HG02798 (cell line): Measurements from ENCODE around the gene JAG2.
A peak's percentile ranks its signal among the peaks of the same experiment; 100 is the strongest.

Experiments used
- ATAC-seq: cut with Tn5 transposase; IDR thresholded peaks from one replicate; pipeline ENCODE4 v1.9.1; 2021; ENCODE audit warnings: mild to moderate bottlenecking; ENCODE audit not compliant: unreplicated experiment, poor library complexity

Gene JAG2

DNA sequence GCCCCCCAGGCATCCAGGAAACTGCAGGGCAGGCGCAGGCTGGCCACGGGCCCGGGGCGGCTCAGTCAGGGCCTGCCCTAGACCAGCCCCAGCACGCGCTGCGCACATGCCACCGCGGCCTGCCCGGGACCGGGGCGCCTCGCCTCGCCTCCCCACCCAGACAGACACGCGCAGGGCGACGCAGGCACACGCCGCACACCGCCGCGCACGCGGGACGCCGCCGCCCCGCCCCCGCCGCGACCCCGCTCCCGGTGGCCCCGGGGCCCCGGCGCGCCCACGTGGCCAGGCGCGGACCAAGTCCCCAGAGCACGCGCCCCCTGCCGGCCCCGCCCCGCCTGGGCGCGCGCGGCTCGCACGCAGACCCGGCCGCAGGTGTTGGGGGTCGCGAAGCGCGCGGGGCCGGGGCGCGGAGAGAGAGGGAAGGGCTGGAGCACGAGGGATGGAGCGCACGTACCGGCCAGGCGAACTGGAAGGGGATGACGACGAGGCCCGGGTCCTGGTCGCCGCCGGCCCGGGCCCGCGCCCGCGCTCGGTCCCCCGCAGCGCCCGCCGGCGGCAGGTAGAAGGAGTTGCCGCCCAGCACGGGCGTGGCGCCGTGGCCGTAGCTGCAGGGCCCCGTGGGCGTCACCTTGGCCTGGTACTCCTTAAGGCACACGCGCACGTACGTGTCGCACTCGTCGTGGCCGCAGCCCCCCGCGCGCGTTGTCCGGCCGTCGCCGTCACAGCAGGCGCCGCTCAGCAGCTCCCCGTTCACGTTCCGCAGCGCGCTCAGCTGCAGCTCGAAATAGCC, 1.1 kb downstream of the JAG2 start:
- no peak for ATAC-seq

DNA sequence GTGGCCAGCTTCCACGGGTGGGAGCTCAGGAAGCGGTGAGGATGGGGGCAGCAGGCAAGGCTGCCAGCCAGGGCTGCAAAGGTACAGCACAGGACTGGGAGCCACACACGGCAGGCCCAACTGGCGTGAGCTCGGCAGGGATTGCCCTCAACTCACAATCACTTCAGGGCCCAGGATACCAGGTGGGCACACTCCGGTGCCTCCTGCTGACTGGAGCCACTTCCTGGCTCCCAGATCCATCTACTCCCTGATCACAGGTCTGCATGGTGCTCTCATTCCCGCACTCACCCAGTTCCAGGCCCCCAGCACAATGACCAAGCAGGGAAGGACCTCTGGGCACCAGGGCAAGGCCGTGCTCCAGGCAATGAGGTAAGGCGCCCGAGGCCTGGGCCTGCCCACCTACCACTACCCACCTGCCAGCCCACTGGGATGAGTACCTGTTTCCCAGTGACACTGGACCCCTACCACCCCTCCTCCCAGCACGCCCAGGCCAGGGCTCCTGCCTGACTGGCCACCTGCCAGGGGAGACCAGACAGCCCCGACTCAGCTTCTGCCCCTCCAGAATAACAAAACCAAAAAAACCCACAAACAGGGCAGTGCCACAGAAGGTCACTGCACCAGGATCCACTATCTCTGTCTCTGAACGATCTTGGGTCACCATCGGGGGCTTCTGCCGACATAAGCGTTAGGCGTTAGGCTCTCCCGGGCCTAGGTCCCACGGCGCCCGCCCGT, 1.8 kb downstream of the JAG2 start:
- ATAC-seq, result no peak

DNA sequence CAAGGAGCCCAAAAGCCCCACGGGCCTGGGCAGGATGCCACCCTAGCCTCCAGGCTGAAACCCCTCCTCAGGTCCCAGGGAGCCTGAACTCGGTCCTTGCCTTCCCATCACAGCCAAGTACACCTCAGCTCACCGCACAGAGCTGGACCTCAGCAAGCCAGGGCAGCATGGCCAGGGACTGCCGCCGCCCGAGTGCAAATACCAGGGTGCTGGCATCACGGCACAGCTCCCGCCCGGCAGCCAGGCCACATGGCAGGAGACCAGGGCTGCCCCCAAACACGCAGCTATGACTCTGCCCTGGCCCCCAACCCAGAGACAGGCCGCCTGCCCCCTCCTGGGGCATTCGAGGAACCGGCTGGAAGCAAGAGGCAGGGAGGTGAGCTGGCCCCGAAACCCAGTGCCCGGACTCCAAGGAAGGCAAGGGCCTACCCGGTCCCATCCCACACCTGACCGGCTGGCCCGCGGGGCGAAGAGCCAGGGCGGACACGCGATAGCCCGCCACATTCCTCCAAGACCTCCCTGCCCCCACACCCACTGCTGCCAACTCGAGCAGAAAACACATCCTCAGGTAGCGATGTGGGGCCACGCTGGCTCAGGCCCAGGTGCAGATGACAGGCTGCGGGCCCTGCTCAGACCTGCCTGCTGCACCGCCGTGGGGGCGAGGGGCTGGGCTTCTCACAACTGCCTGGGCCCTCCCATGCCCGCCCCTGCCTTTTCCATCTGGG, 2.7 kb downstream of the JAG2 start:
- ATAC-seq, result no peak

DNA sequence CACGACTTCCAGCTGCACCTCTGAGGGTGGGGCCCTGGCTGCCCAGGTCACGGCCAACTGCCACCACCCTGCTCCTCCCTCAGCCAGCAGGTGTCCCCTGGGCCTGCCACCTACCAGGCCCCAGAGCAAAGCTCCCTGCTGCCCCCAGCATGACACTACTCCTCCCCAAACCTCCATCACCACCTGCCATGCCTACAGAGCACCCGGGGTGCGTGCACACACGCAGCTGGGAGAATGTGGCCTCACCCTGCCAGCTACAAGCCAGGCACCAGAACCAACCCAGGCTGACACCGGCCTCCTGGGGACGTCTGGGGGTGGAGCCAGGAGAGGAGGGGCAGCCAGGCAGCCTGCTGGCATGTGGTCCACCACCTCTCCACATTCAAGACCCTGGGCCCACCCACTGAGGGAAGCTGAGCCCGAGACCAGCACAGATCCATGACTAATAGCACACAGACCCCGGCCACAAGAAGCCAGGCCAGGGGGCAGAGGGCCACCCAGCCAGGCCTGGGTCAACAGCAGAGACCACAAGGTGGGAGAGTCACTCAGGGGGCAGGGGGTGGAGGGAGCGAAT, 3.4 kb downstream of the JAG2 start:
- no peak for ATAC-seq

DNA sequence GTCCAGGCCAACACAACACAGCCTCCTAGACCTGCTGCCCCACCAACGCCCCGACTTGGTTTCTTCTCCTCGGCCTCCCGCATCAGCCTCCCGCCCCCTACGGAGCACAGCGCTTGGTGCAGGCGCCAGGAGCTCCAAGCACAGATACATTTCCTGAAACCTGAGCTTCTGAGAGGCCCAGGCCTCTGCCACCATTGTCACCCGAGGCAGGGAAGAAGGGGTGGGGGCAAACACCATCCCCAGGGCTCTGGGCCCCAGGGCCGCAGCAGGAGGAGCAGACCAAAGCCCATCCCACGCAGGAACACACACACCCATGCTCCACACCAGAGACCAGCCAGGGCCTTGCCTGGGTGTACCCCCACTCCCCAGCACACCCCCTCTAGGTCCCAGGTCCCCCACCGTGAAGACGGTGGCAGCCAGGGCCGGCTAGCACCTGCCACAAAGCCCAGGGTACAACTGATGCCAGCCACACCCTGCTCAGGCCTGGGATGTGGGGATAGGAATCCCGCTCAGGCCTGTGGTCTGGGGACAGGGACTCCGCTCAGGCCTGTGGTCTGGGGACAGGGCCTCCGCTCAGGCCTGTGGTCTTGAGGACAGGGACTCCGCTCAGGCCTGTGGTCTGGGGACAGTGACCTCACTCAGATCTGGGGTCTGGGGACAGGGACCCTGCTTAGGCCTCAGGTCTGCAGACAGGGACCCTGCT, 5.4 kb downstream of the JAG2 start:
- ATAC-seq, result no peak

DNA sequence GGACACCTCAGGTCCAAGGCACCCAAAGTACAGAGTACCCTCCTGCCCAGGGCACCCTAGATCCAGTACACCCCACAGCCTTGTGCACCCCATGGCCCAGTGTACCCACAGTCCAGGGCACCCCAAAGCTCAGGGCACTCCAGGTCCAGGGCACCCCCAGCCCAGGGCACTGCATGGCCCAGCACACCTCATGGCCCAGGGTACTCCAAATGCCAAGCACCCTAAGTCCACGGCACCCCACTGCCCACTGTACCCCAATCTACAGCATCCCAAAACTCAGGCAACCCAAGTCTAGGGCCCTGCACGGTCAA, 6.0 kb downstream of the JAG2 start:
- ATAC-seq, result no peak

DNA sequence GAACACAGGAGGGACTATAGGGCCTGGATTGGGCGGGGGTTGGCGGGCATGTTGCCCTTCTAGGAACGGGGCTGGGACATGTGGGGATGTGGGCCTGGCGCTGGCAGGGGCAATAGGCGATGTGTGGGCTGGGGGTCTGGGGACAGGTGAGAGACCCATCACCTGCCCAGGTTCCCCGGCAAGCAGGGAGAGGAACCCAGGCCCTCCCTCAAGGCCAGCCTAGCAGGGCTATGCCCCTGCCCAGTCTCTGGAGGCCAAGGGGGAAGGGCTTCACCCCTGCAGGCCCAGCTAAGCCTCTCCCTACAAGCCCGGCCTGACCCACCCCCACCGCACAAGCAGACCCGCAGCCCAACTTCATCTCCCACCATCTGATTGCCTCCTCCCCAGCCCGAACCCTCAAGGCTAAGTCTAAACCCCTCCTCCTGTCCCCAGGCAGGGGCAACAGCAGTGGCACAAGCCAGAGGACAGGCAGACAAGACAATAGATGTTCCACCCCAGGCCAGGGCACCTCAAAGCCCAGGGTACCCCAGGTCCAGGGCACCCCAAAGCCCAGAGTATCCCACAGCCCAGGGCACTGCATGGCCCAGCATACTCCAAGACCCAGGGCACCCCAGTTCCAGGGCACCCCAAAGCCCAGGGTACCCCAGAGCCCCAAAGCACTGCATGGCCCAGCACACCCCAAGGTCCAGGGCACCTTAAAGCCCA, 6.5 kb downstream of the JAG2 start:
- peak; percentile 62 for ATAC-seq

DNA sequence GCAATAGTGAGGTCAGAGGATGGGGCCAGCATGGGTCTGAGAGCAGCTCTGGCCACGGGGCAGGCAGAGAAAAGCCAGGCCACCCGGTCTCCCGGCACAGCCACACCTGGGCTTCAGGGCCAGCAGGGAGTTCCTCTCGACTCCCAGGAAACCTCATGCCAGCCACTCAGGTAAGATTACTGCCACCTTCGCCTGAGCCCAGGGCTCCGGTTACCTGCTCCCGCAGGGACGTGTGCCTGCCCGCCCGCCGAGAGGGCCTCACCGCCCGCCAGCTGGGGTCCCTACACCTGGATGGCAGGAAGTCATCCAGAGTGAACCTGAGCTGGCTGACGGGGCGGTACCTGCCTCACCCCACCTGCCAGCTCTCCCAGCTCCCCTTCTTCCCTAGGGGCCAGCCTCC, 7.3 kb downstream of the JAG2 start:
- ATAC-seq, result no peak

DNA sequence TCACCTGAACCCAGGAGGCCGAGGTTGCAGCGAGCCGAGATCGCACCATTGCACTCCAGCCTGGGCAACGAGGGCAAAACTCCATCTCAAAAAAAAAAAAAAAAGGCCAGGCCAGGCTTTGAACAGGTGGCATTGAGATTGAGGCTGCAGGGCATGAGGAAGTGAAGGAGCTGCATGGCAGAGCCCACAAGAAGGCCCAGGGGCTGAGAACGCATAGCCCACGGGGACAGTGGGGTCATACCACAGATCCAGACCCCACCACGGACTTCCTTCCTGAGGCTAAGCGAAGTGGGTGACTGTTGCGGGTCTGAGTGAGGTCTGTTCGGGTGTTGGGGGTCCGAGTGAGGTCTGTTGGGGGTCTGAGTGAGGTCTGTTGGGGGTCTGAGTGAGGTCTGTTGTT, 7.8 kb downstream of the JAG2 start:
- ATAC-seq, result no peak

DNA sequence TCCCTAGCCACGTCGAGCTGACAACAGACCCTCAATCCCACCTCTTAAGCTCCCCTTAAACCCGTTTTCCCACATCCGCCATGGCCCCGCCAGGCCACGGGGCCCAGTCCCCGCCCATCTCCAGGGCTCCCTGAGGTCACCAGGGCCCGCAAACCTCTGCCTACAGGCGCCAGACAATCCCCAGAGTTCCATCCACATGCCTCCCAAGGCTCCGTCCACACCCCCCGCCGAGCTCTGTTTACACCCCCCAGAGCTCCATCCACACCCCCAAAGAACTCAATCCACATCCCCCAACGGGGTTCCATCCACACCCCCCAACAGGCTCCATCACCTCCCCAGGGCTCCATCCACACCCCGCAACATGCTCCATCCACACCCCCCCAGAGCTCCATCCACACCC, 9.2 kb downstream of the JAG2 start:
- no peak for ATAC-seq

DNA sequence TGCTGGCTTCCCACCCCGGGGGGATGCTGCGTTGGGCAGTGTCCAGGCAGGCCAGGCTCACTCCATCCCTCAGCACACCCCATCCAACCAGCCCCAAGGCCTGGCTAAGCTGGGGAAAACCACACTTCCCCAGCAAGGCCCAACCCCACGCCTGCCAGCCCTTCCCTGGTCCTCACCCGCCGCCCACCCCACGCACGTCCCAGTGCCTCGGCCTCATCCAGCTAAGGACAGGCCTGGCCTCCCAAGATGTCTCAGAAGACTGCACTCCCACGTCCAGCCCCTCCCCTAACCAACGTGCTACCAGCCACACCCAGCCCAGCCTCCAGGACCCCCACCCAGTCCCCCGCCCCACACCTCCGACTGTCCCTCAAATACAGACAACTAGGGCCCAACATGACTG, 9.8 kb downstream of the JAG2 start:
- ATAC-seq, result no peak

DNA sequence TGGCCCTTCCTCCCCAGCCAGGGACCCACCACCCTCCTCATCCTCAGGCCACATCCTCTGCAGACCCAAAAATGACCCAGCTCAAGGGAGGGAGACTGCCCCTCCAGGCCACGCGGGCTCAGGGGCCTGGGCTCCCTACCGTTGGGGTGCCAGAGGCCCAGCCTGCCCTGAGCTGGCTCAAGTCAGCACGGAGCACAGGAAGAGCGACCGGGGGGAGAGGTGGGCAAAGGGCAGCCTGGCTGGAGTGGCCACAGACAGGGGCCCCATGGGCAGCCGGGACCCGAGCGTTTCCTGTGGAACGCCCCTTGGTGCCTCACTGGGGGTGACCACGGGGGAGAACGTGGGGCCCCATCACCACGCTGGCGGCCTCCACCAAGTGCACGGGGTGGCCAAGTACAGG, 10.7 kb downstream of the JAG2 start:
- ATAC-seq, result no peak

DNA sequence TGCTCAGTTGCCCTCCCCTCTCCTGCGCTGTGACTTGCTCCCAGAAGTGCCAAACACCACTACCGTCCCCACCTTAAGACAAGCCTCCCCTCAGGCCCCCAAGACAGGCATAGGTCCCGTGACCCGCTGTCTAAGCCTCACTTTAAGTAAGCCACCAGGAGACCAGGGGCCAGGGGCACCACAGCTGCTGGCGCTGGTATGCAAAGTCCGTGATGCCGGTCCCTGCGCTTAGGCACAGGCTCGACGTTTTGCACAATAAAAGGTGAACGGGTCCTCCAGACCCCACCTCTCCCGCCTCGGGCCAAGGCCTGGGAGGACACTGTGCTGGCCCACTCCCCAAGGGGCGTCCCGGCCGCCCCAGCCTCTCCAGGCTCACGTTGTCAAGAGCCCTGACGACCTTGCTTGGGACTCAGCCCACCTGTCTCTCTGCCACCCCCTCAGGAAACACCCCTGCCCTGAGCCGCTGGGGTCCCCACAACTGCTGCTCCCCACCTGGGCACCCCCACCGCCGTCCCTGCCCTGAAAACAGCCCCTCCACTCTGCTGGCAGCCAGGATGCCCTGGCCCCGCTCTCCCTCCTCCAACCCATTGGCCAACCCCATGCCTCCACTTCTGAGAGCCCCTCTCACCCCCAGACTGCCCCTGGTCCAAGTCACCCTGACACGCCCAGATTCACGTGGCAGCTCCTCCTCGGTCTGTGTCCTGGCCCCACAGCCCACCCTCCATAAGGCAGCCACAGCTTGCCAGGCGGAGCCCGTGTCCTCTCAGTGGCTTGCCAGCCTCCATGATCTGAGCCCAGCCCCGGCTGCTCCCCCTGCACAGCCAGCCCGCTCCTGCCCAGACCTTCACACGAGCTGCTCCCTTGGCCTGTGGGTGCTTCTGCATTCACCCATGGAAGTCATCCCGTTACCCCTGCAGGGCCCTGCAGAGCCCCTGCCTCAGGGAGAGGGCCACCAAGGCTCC, 11.9 kb downstream of the JAG2 start:
- ATAC-seq, result no peak

DNA sequence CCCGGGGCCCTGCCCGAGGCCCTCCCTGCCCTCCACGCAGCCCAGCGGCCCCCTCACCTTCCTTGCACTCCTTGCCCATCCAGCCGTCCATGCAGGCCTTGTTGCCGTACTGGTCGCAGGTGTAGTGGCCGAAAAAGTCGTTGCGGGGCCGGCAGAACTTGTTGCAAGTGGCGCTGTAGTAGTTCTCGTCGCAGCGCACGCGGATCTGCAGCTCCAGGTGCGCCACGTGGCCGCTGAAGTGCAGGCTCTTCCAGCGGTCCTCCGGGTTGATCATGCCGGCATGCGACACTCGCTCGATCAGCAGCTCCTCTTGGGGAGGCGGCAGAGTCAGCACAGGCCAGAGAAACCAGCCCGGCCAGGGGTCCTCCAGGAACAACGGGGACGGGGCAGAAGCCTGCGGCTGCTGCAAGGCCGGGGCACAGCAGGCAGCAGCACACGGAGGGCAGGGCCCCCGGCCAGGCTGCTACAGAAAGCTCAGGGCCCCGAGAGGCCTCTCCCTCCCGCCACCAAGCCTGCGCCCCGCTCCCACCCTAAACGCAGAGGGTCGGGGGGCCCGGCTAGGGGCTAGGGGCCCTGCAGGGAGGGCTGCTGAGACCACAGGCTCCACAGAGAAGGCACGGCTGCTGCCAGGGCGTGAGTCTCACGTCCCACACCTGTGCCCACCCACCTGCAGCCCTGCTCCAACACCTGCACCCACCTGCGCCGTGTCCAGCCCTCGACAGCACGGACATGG, 12.7 kb downstream of the JAG2 start:
- no peak for ATAC-seq

DNA sequence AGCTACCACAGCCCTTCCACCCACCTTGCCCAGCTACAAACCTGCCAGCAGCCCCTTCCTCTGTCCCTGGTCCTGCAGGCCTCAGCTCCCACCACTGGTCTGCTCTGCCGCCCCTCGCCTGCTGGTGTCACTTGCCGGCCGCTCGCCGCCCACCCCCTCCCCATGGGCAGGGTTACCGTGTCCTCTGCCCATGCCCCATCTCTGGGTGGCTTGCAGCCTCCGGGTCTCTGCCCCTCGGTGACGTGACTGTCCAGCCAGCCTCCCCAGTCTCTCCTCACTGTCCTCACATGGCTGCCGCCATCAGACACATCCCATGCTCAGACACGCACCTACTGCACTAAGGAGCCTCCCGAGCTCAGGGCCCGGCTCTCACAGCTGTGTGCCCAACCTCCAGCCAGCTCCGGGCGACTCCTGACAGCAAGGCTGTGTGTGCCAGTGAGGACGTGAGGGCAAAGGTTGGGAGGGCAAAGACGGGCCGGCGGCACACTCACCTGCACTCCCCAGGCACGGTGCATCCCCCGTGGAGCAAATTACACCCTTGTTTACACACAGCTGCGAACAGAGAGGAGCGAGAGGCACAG, 13.4 kb downstream of the JAG2 start:
- no peak for ATAC-seq

DNA sequence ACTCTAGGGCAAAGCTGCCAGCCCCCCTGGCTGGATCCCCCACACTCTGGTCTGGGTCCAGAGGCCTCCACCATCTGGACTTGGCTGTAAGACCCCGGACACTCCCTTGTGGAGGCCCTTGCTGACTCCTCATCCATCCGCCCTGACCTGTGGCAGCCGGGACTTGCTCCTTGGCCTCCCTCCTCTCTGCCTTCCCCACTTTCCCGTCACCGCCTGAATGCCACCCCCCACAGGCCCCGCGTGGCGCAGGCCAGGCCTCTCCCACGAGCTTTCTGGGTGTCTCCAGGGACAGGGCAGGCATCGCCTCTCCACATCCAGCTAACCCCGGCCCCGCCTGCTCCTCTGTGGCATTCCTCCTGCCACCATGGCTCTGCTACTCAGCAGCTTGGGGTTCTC, 14.1 kb downstream of the JAG2 start:
- no peak for ATAC-seq

DNA sequence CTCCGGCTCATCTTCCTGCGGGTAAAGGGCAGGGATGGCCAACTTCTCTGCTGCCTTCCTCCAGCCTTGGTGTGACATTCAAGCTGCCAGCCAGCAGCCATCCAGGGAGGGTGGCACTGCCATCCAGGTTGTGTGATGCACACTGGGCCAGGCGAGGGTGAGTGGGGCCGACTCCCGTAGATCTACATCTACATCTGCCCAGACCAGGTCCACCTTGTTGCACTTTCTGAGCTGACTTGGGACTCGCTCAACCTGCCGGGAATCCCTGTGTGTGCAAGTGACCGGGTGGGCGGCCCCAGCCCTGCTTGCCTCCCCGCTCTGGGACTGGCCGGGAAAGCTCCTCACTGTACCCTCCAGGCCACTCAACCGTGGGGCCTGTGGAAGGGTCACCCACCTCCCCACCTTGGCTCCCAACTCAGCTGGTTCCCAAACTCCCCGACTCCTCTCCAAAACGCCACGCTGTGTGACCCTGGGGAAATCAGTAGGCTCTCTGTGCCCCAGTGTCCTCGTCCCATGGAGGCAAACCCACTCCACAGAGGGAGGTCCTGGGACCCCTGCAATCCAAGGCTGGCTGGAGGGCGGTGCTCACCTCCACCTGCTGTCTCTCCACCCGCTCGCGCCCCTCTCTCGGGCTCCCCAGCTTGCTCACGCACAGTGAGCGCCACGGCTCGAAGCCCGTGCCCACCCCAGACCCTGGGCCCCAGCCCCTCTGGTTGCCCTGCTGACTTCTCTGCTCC, 14.7 kb downstream of the JAG2 start:
- no peak for ATAC-seq
